ENCODE results near the gene ACP6.

- TF ChIP-seq GATA2 (IDR thresholded peaks at IDR 0.05; ENCODE audit: low read depth, low read length) (no peak), GATA3 (IDR thresholded peaks at IDR 0.05; ENCODE audit: low read depth, low read length) (no peak)
These were observed 39.9 kb downstream of the ACP6 start for GRCh38 chr1:147630447-147630846.
